GM18861 (cell line): Measurements from ENCODE around the gene TUBE1.
"Not testable (repeated sequence)": the region's sequence is repeated elsewhere in the genome, so short reads cannot be mapped to it uniquely, and the experiment has no call there.

Experiments used
- ATAC-seq: cut with Tn5 transposase; IDR thresholded peaks from one replicate; pipeline ENCODE4 v1.9.1; 2021; ENCODE audit not compliant: unreplicated experiment

TUBE1 gene

GRCh38 chr6:112065426-112065986 lies 21.8 kb downstream of the TUBE1 start:
- no peak for ATAC-seq

- ATAC-seq = no peak
Observed at GRCh38 chr6:112062966-112063365, 24.3 kb downstream of the TUBE1 start.

- no peak for ATAC-seq
Observed at GRCh38 chr6:112061605-112062004, 25.7 kb downstream of the TUBE1 start.

GRCh38 chr6:112058243-112059032 lies 28.8 kb downstream of the TUBE1 start:
- no peak for ATAC-seq

GRCh38 chr6:112054555-112055190 lies 32.6 kb downstream of the TUBE1 start:
- ATAC-seq = no peak

GRCh38 chr6:112054001-112054400 lies 33.3 kb downstream of the TUBE1 start, which contains the start of gene CCN6:
Gene CCN6 (plus strand): TSS chr6:112054104. CDS start chr6:112054358, 254 bp downstream.
- no peak for ATAC-seq

GRCh38 chr6:112051251-112051740 lies 36.0 kb downstream of the TUBE1 start:
- not testable (repeated sequence) for ATAC-seq

- ATAC-seq = no peak
Observed at GRCh38 chr6:112050429-112050828, 36.9 kb downstream of the TUBE1 start.

GRCh38 chr6:112049996-112050395 lies 37.3 kb downstream of the TUBE1 start:
- ATAC-seq = no peak

GRCh38 chr6:112049026-112049799 lies 38.1 kb downstream of the TUBE1 start:
- no peak for ATAC-seq

GRCh38 chr6:112047523-112047922 lies 39.8 kb downstream of the TUBE1 start:
- not testable (repeated sequence) for ATAC-seq

GRCh38 chr6:112044856-112045255 lies 42.4 kb downstream of the TUBE1 start:
- no peak for ATAC-seq

GRCh38 chr6:112044196-112044595 lies 43.1 kb downstream of the TUBE1 start:
- no peak for ATAC-seq

GRCh38 chr6:112043032-112044007 lies 44.0 kb downstream of the TUBE1 start:
- peak; percentile 88 for ATAC-seq

GRCh38 chr6:112041535-112041934 lies 45.7 kb downstream of the TUBE1 start:
- no peak for ATAC-seq

GRCh38 chr6:112040956-112041355 lies 46.3 kb downstream of the TUBE1 start:
- no peak for ATAC-seq

GRCh38 chr6:112039431-112039770 lies 47.9 kb downstream of the TUBE1 start:
- ATAC-seq = no peak

GRCh38 chr6:112038756-112039430 lies 48.4 kb downstream of the TUBE1 start:
- no peak for ATAC-seq

- no peak for ATAC-seq
Observed at GRCh38 chr6:112038268-112038667, 49.0 kb downstream of the TUBE1 start.
